Brain microvascular endothelial cell (primary cell): ENCODE measurements around the gene AKAP5.
A peak's percentile ranks its signal among the peaks of the same experiment; 100 is the strongest.

Experiments used
- DNase-seq: peaks from one replicate; pipeline ENCODE4 v3.0.0-alpha.2; 2020
- H3K27ac ChIP-seq: fragments of 250-450 bp; sonication (Bioruptor Pico); 2 replicates; pipeline ENCODE4 v1.5.1; 2020; ENCODE audit warnings: mild to moderate bottlenecking, moderate library complexity
- H3K27me3 ChIP-seq: fragments of 250-450 bp; sonication (Bioruptor Pico); replicated peaks from 2 replicates; pipeline ENCODE4 v1.5.1; 2020; ENCODE audit warnings: mild to moderate bottlenecking
- H3K36me3 ChIP-seq: fragments of 250-450 bp; sonication (Bioruptor Pico); replicated peaks from 2 replicates; pipeline ENCODE4 v1.5.1; 2020; ENCODE audit warnings: mild to moderate bottlenecking
- H3K4me3 ChIP-seq: 2 replicates; pipeline ENCODE4 v1.5.1; 2011; ENCODE audit warnings: low read depth, mild to moderate bottlenecking, control low read depth, low read length, moderate library complexity
- CTCF ChIP-seq: IDR thresholded peaks from 2 replicates; pipeline ENCODE4 v1.5.1; 2011; ENCODE audit warnings: low read depth, mild to moderate bottlenecking, moderate library complexity, low read length, control low read depth, inconsistent platforms; ENCODE audit errors: missing control alignments
- in situ Hi-C: cut with HindIII; loops from 2 replicates; pipeline ENCODE4 v1.10.0; 2017; ENCODE audit warnings: low sequenced_read_pairs, low pct_ligation_motif_present

The AKAP5 gene

GRCh38 chr14:64500088-64500487 lies 34.8 kb downstream of the AKAP5 start:
- DNase-seq = no peak
- Histone ChIP-seq H3K36me3 (no peaks in the 10 kb centered on the region), H3K27me3 (no peaks in the 10 kb centered on the region), H3K4me3 (no peak overlapping the region), H3K27ac (no peak overlapping the region)
- in situ Hi-C loops = no loop called here
- no peak for TF ChIP-seq CTCF

GRCh38 chr14:64501411-64502171 lies 36.3 kb downstream of the AKAP5 start:
- Histone ChIP-seq H3K36me3 (no peaks in the 10 kb centered on the region), H3K4me3 (peak overlapping the region; percentile 18), H3K27ac (no peak overlapping the region), H3K27me3 (no peaks in the 10 kb centered on the region)
- DNase-seq = peak; percentile 22
- in situ Hi-C loops = no loop called here
- no peak for TF ChIP-seq CTCF

DNA sequence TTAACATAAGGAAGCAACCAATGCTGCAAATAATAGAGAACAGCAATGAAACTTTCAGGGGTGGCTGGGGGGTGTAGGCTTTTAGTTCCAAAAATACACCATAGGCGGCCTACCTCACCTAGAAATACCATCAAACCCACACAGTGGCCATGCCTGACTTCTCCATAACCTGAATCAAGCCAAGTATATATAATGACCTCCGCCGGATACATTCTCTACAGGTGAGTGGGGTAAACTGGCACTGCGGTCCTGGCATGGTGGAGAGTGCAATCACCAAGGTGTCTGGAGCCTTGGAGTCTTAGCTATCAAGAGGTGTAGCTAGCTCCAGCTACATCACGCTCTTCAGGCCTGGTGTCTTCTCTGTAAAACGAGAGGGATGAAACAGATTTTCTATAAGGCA lies 37.2 kb downstream of the AKAP5 start:
- no peak for DNase-seq
- in situ Hi-C loops = no loop called here
- H3K27ac ChIP-seq = peak overlapping the region; percentile 98
- no peak for TF ChIP-seq CTCF
- H3K4me3 ChIP-seq = peak overlapping the region; percentile 66
- H3K27me3 ChIP-seq = no peaks in the 10 kb centered on the region
- no peaks in the 10 kb centered on the region for H3K36me3 ChIP-seq

- no peak for DNase-seq
Measured at GRCh38 chr14:64502887-64503433, 37.7 kb downstream of the AKAP5 start.

GRCh38 chr14:64503434-64504309 lies 38.4 kb downstream of the AKAP5 start, which contains the start of gene ZBTB25:
TSS of gene ZBTB25 (minus strand) at chr14:64503838. CDS start at chr14:64490533, 13,305 bp downstream.
- no peaks in the 10 kb centered on the region for H3K36me3 ChIP-seq
- in situ Hi-C loops = no loop called here
- peak within 1 kb of the TSS; percentile 98 for H3K27ac ChIP-seq
- peak; percentile 88 for DNase-seq
- no peak for TF ChIP-seq CTCF
- H3K4me3 ChIP-seq = peak within 1 kb of the TSS; percentile 66
- H3K27me3 ChIP-seq = no peaks in the 10 kb centered on the region

More at GRCh38 chr14:64502887-64503433, 37.7 kb downstream of the AKAP5 start:
- no peak for TF ChIP-seq CTCF
- H3K27ac ChIP-seq = peak overlapping the region; percentile 98
- H3K4me3 ChIP-seq = peak overlapping the region; percentile 66
- in situ Hi-C loops = no loop called here
- H3K36me3 ChIP-seq = no peaks in the 10 kb centered on the region
- H3K27me3 ChIP-seq = no peaks in the 10 kb centered on the region
